ENCODE data around the gene ACSF3. TPM values are rescaled to one million over a fixed set of nuclear protein-coding genes. Genes with fewer than 3 reads are reported as not detected.
"Not testable (repeated sequence)": the region's sequence is repeated elsewhere in the genome, so short reads cannot be mapped to it uniquely, and the experiment has no call there.

The ACSF3 gene
- total RNA-seq, 1 donor from 2014 or later, result 25.5 TPM

DNA sequence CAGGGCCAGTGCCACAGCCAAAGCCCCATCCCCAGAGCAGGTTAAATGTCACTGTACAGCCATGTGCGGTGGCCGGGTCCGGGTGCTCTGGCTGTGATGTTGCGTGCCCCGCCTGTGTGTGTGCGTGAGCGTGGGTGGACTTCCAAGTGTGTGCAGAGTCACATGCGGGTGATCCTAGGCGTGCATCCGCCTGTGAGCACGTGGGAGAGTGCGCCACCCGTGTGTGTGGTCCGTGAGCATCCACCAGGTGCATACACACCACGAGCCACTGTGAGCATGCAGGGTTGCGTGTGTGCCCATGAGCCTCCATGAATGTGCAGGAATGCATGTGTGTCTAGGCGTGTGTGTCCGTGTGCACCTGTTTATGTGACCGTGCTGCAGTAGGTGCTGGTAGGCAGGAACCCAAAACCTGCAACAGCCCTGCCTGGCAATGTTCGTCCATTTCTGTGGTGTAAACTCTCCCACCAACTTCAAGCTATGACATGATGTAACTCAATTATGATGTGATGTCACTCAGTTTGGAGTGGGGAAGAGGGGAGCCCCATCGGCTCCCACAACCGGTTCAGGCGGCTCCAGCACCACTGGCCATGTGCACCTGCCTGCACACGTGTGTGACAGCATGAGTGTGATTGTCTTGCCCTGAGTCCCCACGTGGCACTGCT, 37.6 kb upstream of the ACSF3 start:
- ATAC-seq (no peak), DNase-seq (ENCODE audit: low spot score) (no peak)

DNA sequence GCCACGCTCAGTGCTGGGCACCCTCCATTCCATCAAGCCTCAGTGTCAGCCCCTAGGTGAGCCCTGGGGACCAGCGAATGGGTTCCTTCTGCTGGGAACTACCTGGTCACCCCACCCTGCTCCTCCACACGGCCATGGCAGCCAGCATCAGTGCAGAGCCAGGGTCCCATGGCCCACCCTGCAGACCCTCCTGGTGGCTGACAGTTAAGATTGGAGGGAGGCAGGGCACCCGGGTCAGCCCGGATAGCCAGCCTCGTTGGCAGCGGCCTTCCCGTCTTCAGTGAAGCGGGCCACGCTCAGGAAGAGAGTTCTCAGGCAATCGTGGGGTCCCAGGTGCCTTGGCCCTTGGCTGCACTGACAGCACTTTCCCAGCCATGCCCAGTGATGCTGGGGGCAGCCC, 37.1 kb upstream of the ACSF3 start:
- ATAC-seq (no peak), DNase-seq (ENCODE audit: low spot score) (no peak)

DNA sequence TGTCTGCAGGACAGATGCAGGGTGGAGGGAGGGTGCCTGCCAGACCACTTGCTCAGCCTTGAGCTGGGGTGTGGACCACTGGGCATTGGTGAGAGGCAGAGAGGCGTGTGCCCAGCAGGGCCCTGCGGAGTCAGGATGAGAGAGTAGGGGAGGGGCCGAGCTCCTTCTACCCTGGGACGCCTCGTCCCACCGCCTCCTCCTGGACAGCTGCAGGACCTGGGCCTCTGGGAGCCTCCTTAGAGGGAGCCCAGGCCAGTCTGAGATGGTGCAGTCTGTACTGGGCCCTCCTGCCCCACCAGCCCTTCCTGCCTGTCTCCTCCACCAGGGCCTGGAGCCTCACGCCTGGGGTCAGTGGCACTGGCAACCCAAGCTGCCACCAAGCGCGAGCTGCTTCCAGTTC, 35.9 kb upstream of the ACSF3 start:
- DNase-seq (ENCODE audit: low spot score) (no peak), ATAC-seq (no peak)

DNA sequence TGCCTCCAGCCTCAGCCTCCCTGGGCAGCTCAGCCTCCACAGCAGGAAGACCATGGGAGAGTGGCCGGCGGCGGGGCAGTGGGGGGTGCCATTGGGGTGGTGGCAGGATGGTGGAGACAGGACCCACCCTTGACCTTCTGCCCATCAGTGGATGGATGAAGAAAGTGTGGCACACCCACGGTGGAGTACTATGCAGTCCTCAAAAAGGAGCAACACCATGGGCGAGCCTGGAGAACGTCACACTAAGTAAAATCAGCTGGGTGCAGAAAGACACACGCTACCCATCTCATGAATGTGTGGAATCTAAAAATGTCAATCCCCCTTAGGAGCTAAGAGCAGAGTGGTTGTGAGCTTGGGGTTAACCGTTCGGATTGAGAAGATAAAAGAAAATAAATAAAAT, 34.8 kb upstream of the ACSF3 start:
- DNase-seq (ENCODE audit: low spot score), result no peak
- ATAC-seq, result no peak

DNA sequence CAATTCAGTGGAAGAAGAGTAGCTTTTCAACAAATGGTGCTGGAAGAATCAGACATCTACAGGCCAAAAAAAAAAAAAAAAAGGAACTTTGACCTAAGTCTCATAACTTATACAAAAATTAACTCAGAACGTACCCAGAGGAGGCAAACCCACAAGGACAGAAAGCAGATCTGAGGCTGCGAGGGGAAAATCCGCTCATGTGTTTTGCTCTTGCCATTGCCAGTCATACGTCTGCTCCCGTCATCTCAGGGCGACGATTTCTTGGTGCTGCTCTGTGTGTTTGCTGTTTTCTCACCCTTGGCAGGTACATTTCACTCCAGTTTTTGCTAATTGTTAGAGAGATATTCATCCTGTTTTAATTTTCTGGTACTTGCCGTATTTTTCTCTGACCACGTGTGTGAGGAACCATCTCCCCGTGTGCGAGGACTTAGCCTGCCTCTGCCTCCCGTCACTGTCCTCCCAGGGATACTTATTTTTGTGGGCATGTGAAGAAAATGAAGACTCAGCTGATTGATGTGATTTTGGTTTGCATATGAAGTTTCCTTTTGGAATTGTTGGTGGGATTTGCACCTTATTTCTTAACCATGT, 33.4 kb upstream of the ACSF3 start:
- DNase-seq (ENCODE audit: low spot score), result no peak
- no peak for ATAC-seq

DNA sequence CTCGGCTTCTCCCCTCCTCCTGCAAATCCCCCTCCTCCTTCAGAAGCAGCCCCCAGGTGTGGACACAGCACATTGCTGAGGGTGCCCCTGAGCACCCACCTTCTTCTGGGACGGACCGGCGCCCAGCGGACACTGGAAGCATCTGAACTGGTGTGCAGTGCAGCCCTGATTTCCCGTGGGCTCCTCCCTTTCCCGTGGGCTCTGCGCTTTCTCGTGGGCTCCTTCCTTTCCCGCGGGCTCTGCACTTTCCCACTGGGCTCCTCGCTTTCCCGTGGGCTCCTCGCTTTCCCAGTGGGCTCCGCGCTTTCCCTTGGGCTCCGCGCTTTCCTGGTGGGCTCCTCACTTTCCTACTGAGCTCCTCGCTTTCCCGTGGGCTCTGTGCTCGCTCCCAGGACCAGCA, 32.6 kb upstream of the ACSF3 start:
- ATAC-seq (no peak), DNase-seq (ENCODE audit: low spot score) (no peak)

DNA sequence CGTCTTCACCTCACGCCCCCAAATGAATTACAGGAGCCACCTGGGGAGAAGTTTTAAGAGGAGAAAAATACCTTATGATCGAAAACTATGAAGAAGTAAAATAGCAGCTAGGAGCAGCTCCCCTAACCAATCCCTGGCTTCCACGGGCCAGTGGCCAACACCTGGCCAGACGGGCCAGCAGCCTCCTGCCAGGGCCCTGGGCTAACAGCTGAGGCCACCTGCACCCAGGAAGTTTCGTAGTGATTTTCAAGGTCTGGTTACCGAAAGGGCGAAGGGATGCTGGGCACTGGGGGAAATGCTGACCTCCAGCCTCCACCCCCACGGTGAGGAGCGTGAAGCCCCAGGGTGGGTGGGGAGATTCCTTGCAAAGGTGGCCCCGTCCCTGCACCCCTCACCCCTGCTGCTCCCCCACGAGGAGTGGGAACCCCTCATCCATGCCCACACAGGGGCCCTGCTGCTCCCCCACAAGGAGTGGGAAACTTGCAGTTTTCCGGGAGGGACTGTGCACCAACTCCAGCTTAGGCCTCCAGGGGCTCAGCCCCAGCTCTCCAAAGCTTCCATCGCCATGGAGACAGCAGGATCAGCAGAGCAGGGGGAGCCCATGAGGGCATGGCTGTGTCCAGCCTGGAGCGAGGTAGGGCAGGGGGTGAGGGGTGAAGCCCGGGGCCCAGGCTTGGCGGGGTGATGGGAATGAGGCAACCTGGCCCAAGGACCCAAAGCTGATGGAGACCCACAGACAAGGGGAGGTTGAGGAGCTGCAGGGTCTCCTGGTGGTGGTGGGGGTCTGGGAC, 31.9 kb upstream of the ACSF3 start:
- ATAC-seq (no peak), DNase-seq (ENCODE audit: low spot score) (no peak)

DNA sequence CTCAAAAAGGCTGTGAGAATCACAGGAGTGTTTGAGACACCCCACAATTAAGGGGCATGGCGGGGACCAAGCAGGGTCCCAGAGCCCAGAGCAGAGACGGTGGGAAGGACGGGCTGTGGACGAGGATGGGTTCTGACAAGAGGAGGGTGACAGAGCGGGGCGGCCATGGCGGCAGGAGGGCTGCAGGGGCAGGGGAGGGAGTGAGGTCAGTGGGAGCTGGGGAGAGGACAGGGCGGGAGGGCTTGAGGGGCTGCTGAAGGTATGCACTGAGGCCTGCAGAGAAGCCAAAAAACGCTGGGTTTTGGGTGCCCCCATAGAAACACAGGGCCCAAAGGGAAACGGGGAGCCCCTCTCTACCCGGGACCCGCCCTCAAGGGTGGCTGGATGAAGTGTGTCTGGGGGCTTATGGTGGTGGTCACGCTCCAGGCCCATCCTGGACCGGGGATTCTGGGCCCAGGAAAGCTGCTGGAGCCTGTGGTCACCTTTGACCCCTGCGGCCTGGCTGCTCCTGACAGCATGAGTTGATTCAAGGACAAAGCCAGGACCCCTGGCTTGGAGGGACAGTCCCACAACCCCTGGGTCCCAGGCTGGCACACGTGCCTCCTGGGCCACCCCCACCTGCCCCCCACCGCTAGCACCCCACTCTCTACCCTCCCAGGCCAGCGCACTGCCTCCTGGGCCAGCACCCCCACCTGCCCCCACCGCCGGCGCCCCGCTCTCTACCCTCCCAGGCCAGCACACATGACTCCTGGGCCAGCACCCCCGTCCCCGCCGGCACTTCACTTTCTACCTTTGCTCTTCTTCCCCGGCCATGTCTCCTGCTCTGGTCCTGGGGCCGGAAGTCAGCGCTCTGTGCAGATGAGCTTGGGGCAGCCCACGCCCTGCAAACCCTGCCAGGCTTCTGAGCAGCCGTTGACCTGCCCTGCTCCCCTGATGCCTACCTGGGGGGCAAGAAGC, 31.0 kb upstream of the ACSF3 start:
- no peak for DNase-seq (ENCODE audit: low spot score)
- no peak for ATAC-seq

DNA sequence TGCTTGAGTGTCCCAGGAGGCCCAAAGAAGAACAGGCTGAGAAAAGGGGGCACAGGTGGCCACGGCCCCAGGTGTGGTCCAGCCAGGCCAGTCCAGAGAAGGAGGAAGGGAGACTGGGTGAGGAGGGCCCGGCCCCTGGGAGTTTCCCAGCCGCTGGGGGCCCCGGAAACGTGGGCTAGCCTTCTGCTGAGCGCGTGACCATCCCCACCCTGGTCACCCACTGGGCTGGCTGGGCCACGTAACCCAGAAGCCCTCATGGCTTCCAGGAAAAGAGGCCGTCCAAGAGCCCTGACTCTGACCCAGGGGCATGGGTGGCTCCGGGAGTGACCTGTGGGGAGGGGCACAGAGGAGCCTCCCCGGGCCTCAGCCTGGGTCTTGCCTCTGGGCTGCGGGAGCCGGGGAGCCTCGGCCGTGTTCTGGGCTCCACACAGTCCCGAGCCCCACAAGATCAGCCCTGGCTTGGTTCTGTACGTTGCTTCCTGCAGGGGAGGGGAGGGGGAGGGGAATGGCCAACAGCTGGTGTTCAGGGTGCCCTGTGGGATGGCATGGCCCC, 29.8 kb upstream of the ACSF3 start:
- DNase-seq (ENCODE audit: low spot score) (no peak), ATAC-seq (no peak)

DNA sequence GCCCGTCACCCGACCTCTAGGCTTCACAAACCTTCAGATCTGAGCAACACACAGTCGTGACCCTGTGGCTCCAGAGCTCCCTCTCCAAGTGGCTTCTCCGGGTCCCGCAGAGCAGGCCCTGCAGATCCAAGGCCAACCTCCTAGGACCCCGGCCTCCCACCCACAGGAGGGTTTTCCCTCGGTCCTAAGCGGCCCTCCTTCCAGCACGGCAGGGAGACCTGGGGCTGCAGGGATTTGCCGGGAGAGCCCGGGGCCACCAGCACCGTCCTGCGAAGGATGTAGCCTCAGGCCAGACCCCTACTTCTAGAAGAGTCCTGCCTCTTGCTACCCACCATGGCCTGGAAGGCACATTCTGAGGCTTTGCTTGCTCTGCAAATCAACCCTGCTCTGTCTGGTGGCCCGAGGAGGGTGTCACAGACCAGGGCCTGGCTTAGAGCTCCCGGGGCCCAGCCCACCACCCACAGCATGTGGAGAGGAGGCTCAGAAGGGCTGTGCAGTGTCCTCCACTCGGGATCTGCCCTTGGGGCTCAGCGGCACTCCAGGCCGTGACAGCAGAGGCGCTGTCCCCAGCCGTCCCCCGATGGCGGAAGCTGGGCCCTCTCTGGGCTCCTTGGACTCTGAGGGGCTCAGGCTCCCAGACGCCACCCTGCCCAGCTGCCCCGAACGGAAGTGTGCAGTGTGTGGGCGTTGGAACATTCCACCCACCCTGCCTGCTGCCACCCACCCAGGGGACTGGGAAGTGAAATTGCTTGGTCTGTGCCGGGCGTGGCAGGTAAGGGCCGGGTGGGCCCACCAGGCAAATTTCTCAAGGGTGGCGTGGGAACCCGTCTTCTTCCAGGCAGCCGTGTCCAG, 28.8 kb upstream of the ACSF3 start:
- DNase-seq (ENCODE audit: low spot score), result no peak
- ATAC-seq, result no peak

DNA sequence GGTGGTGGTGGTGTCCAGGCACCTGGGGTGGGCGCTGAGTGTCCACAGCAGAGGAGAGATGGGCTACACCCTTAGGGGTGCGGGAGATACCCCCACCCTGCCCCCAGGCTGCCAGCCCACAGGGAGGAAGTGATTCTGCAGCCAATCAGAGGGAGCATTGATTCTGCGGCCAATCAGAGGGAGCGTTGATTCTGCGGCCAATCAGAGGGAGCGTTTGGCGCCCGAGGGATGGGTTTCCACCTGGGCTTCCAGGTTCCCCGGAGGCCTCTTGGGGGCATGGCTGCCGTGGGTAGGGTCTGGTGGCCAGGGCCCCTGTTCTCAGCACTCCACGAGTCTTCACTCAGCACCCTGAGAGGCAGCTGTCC, 28.2 kb upstream of the ACSF3 start:
- ATAC-seq, result no peak
- DNase-seq (ENCODE audit: low spot score), result no peak

DNA sequence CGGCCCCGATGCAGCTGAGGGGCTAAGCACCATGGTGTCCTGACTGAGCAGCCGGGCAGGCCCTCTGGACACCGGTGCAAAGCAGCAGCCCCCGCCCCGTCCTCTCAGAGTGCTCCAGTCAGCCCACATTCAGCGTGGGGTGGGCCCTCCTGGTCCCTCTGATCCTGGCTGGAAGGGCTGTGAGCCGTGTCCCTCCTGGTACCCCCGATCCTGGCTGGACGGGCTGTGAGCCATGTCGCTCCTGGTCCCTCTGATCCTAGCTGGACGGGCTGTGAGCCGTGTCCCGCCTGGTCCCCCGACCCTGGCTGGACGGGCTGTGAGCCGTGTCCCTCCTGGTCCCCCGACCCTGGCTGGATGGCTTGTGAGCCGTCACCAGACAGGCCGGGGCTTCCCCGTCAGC, 26.9 kb upstream of the ACSF3 start:
- DNase-seq (ENCODE audit: low spot score), result no peak
- no peak for ATAC-seq

DNA sequence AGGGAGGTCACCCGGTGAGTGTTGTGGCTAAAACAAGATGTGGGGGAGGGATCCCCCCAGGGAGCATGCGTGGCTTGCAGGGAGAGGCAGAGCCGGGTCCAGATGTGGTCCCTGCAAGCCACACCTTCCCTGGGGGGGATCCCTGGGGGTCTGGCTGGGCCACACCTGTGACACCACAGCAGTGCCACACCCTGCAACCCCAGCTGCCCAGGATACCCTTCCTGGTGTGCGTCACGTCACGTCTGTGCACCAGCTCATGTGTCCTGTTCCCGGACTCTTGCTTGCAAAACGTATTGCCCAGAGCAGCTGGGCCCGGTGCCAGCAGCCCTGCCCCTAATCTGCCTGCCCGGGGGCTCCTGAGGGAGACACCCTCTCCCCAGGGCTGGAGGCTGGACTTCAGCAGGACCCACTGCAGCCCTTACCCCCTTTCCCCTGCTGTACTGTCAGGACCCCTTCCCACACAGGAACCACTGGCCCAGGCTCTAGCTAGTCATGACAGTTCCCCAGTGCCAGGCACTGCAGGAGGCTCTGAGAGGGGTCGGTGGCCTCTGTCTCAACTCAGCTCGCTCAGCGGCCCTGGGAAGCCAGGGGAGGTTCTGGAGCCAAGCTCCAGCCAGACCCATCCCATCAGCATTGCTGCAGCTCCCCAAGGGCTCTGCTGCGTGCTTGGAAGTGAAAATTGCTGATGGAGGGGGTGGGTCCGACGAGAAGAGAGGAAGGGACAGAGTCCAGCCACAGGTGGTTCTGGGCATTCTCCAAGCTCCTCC, 25.8 kb upstream of the ACSF3 start:
- ATAC-seq, result no peak
- no peak for DNase-seq (ENCODE audit: low spot score)

DNA sequence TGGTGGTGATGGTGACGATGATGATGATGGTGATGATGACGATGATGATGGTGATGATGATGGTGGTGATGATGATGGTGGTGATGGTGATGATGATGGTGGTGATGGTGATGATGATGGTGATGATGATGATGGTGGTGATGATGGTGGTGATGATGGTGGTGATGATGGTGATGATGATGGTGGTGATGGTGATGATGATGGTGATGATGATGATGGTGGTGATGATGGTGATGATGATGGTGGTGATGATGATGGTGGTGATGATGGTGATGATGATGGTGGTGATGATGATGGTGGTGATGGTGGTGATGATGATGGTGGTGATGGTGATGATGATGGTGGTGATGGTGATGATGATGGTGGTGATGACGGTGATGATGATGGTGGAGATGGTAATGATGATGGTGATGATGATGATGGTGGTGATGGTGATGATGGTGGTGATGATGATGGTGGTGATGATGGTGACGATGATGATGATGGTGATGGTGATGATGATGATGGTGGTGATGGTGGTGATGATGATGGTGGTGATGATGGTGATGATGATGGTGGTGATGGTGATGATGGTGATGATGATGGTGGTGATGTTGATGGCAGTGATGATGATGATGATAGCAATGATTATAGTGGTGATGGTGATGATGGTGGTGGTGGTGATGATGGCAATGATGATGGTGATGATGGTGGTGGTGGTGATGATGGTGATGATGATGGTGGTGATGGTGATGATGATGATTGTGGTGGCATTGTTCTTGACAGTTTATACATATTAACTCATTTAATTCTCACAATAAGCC, 24.6 kb upstream of the ACSF3 start:
- not testable (repeated sequence) for DNase-seq (ENCODE audit: low spot score); ATAC-seq

DNA sequence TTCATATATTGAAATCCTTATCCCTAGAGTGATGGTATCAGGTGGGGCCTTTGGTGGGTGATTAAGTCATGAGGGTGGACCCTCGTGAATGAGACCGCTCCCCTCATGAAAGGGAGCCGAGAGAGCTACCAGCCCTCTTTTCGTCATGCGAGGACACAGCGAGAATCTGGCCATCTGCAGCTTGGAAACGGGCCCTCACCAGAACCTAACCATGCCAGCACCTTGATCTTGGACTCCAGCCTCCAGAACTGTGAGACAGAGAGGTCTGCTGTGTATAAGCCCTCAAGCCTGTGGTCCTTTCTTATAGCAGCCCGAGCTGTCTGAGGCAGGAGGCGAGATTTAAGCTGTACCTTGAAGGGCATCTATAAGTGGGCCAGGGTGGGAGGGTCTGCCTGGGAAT, 23.7 kb upstream of the ACSF3 start:
- DNase-seq (ENCODE audit: low spot score) (no peak), ATAC-seq (no peak)

DNA sequence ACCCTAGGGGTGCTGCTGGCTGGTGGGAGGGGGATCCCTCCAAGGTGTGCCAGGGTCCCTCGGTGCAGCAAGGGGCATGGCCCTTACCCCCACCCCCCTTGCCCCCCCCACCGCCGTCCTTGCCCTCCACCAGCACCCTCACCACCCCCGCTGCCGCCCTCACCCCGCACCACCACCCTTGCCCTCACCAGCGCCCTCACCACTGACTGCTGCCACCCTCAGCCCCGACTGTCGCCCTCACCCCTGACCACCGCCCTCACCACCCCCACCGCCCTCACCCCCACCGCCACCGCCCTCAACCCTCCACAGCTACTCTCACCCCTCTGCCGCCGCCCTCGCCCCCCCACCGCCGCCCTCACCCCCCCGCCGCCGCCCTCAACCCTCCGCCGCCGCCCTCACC, 23.1 kb upstream of the ACSF3 start:
- DNase-seq (ENCODE audit: low spot score), result no peak
- ATAC-seq, result no peak

DNA sequence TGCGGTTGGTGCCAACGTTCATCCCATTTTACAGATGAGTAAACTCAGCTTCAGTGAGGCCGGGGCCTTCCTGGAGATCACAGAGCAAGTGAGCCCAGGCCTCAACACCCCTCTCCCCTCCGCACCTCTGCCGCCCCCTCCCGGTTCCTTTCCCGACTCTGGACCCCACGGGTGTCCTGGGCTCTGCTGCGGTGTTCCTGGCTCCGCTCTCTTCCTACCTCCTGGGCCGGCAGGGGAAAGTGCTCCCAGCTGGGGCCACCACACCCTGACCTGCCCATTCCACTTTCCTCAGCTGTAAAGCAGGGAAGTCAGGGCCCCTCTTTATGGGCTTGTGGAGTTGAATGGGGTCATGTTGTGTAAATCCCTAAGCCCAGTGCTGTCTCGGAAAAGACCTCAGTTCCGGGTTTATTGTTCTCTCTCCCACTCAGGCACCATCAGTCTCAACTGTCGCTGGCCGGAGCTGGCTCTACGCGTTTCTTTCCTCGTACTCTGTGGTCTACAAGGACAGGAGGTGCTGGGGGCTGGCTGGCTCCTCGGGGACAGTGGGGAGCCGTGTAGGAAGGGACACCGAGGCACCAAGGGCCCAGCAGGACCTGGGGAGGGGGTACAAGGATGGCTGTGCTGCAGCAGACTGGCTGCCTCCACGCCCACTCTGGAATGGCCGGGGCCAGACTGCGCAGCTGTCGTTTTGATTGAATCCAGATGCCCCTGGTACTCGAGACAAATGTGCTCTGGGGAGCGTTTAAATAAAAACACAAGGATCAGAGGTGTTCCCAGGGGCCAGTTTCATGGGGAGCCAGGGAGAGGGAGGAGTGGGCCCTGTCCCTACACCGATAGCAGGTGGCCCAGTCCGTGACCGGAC, 21.7 kb upstream of the ACSF3 start:
- ATAC-seq (no peak), DNase-seq (ENCODE audit: low spot score) (no peak)
